ENCODE data around the gene SHTN1.

SHTN1 gene

DNA sequence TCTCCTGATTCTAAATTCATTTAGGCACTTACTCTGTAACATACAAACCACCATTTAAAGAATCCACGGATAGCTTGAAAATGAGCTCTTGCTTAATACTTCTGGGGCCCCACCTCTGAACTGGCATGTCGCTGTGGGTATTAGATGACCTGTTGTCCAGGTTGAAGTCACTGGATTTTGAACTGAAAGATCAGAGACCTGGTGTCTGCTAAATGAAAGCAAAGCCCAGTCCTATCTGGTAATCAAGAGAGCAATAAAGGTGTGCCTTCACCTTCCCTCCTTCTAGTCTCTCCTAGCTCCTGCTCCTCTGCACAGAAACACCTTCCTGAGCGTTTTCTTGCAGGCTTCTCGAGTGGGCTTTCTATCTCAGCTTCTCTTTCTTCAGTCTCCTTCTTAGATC is 151.3 kb downstream of the SHTN1 start:
- Histone ChIP-seq H3K36me3 (ENCODE audit: insufficient read depth, low read length) (no peaks in the 10 kb centered on the region), H3K4me3 (no peak overlapping the region), H3K9ac (ENCODE audit: insufficient read length) (no peak overlapping the region), H3K9me3 (ENCODE audit: low read depth, low read length) (no peaks in the 10 kb centered on the region), H3K27ac (no peak overlapping the region)
- no peak for TF ChIP-seq EZH2 (IDR thresholded peaks at IDR 0.05)
- TF ChIP-seq POLR2AphosphoS5 (IDR thresholded peaks at IDR 0.05; ENCODE audit: borderline replicate concordance, low read depth, low read length), result no peak
- TF ChIP-seq FOXP2 (optimal IDR thresholded peaks at IDR 0.05; ENCODE audit: control extremely low read depth, extremely low read length, insufficient read depth), result no peak
- no peak for DNase-seq (ENCODE audit: low read depth, low spot score)

DNA sequence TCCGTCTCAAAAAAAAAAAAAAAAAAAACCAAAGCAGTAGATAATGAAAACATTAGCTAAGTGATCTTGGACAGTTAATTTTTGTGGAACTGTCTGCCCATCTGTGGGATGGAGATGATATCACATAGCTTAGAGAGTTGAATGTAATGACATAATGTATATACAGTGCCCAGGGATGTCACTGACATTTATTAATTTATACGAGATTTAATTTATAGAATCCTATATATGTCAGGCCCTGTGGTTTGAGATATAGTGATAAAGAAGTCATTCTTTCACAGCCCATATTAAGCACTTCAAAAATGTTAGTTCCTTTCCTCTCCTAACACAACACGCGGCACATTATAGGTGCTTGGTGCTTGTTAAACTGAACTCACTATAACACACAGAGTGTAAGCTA is 151.7 kb downstream of the SHTN1 start:
- DNase-seq (ENCODE audit: low read depth, low spot score), result no peak
- Histone ChIP-seq H3K27ac (no peak overlapping the region), H3K36me3 (ENCODE audit: insufficient read depth, low read length) (no peaks in the 10 kb centered on the region), H3K4me3 (no peak overlapping the region), H3K9ac (ENCODE audit: insufficient read length) (no peak overlapping the region), H3K9me3 (ENCODE audit: low read depth, low read length) (no peaks in the 10 kb centered on the region)
- no peak for TF ChIP-seq FOXP2 (optimal IDR thresholded peaks at IDR 0.05; ENCODE audit: control extremely low read depth, extremely low read length, insufficient read depth)
- no peak for TF ChIP-seq EZH2 (IDR thresholded peaks at IDR 0.05)
- TF ChIP-seq POLR2AphosphoS5 (IDR thresholded peaks at IDR 0.05; ENCODE audit: borderline replicate concordance, low read depth, low read length), result no peak

DNA sequence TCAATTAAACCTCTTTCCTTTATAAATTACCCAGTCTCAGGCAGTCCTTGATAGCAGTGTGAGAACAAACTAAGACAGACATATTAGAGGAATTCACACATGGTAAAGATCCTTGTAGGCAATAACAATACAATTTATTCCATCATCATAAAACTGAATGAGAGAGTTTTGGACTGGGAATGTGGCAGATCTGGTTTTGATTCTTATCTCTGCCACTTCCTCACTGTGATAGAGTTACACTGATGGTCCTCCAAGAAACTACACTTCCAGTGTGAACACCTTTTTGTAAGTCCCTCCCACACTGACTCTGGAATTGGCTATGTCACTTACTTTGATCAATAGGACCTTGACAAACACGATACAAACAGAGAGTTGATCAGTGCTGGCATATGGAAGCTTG is 152.7 kb downstream of the SHTN1 start:
- no peak for TF ChIP-seq POLR2AphosphoS5 (IDR thresholded peaks at IDR 0.05; ENCODE audit: borderline replicate concordance, low read depth, low read length)
- TF ChIP-seq EZH2 (IDR thresholded peaks at IDR 0.05), result no peak
- H3K27ac ChIP-seq, result no peak overlapping the region

DNA sequence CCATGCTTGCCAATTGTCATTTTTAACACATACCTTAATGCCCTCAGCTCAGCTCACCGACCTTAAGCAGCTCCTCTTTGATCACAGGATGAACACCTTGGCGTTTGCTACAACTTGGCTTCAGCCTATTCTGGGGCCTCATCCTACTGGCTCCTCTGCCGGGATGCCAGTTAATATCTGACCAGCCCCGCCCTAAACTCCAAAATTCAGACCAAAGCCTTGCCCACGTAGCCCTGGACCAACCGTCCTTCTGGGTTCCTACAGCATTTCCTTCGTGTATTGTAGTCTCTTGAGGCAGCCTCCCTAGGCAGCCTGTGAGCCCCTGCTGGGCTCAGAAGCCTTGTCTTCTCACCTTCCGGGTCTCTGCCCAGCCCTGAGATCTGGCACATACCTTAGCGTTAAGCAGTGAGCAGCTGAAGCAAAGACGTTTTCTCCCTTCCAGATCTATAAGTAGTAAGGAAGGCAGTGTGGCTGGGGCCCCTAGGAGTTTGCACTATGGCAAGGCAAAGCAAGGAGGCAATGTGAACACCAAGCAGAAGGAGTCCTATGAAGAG is 154.9 kb downstream of the SHTN1 start:
- Histone ChIP-seq H3K9me3 (ENCODE audit: low read depth, low read length) (no peaks in the 10 kb centered on the region), H3K9ac (ENCODE audit: insufficient read length) (peak overlapping the region; percentile 47), H3K36me3 (ENCODE audit: insufficient read depth, low read length) (no peaks in the 10 kb centered on the region), H3K27ac (no peak overlapping the region), H3K4me3 (peak overlapping the region; percentile 81)
- TF ChIP-seq POLR2AphosphoS5 (IDR thresholded peaks at IDR 0.05; ENCODE audit: borderline replicate concordance, low read depth, low read length) (no peak), EZH2 (IDR thresholded peaks at IDR 0.05) (no peak), FOXP2 (optimal IDR thresholded peaks at IDR 0.05; ENCODE audit: control extremely low read depth, extremely low read length, insufficient read depth) (no peak)
- no peak for DNase-seq (ENCODE audit: low read depth, low spot score)

More for the DNA sequence above, 152.7 kb downstream of the SHTN1 start:
- Histone ChIP-seq H3K4me3 (no peak overlapping the region), H3K9ac (ENCODE audit: insufficient read length) (no peak overlapping the region), H3K36me3 (ENCODE audit: insufficient read depth, low read length) (no peaks in the 10 kb centered on the region), H3K9me3 (ENCODE audit: low read depth, low read length) (no peaks in the 10 kb centered on the region)
- DNase-seq (ENCODE audit: low read depth, low spot score), result no peak

DNA sequence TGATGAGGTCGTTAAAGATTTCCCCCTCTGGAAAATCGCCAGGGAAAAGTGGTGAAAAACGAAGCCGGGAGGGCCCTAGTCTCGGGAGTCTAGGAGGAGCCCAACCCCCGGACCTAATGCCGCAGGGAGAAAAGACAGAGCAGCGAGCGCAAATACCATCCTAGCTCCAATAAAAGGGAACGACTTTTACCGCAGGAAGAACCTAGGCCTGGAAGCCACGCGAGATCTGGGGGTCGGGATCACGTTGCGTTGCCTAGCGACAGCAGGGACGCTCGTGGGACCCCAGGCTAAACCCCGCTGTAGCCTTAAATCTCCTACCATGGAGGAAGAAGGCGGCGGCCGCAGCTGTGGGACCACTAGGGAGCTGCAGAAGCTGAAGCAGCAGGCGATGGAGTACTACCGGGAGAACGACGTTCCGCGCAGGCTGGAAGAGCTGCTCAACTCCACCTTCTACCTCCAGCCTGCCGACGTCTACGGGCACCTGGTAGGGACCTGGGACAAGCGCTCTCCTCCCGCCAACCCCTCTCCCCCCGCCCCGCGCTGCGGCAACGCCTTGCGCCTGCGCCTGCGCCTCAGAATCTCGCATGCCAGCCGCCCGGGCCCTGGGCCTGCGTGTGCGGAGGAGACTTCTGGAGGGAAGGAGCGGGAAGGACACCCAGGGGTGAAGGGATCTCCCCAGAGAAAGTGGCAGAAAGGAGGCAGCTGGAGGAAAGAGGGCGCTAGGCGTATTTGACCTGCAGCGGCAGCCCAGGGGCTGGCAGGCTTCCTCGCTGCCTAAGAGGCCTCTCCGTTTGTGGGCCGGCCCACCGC is 155.5 kb downstream of the SHTN1 start, which contains the start of gene ENO4:
Gene ENO4, plus strand, starts transcription at position 252 of the 810 bp plus-strand sequence. Its CDS starts 68 bp downstream, at position 320.
- TF ChIP-seq FOXP2 (optimal IDR thresholded peaks at IDR 0.05; ENCODE audit: control extremely low read depth, extremely low read length, insufficient read depth) (peak; percentile 15), POLR2AphosphoS5 (IDR thresholded peaks at IDR 0.05; ENCODE audit: borderline replicate concordance, low read depth, low read length) (peak; percentile 74), EZH2 (IDR thresholded peaks at IDR 0.05) (no peak)
- peak within 1 kb of the TSS; percentile 81 for H3K4me3 ChIP-seq
- peak within 1 kb of the TSS; percentile 78 for H3K9ac ChIP-seq (ENCODE audit: insufficient read length)
- peak; percentile 61 for DNase-seq (ENCODE audit: low read depth, low spot score)
- no peaks in the 10 kb centered on the region for H3K9me3 ChIP-seq (ENCODE audit: low read depth, low read length)
- no peak within 1 kb of the TSS; the same call in 1 of the 2 replicates for H3K27ac ChIP-seq
- H3K36me3 ChIP-seq (ENCODE audit: insufficient read depth, low read length), result no peaks in the 10 kb centered on the region

DNA sequence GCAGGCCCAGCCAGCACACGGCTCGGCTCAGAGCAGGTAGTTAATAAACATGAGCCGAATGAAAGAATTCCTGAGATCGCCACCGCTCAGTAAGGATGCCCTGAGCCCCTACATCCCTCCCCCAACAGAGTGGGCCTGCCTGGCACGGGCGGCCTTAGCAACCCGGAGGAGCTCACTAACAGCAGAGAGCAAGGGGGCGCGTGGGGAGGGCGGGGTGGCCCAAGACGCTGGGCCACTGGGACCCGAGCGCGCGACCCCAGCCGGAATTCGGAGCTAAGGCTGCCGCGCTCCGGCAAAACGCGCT is 156.1 kb downstream of the SHTN1 start:
- peak overlapping the region; percentile 78 for H3K9ac ChIP-seq (ENCODE audit: insufficient read length)
- H3K9me3 ChIP-seq (ENCODE audit: low read depth, low read length), result no peaks in the 10 kb centered on the region
- H3K4me3 ChIP-seq, result peak overlapping the region; percentile 81
- no peak for TF ChIP-seq POLR2AphosphoS5 (IDR thresholded peaks at IDR 0.05; ENCODE audit: borderline replicate concordance, low read depth, low read length)
- TF ChIP-seq EZH2 (IDR thresholded peaks at IDR 0.05), result no peak
- no peak for TF ChIP-seq FOXP2 (optimal IDR thresholded peaks at IDR 0.05; ENCODE audit: control extremely low read depth, extremely low read length, insufficient read depth)
- H3K27ac ChIP-seq, result no peak overlapping the region; the same call in 1 of the 2 replicates
- no peaks in the 10 kb centered on the region for H3K36me3 ChIP-seq (ENCODE audit: insufficient read depth, low read length)
- DNase-seq (ENCODE audit: low read depth, low spot score), result no peak

DNA sequence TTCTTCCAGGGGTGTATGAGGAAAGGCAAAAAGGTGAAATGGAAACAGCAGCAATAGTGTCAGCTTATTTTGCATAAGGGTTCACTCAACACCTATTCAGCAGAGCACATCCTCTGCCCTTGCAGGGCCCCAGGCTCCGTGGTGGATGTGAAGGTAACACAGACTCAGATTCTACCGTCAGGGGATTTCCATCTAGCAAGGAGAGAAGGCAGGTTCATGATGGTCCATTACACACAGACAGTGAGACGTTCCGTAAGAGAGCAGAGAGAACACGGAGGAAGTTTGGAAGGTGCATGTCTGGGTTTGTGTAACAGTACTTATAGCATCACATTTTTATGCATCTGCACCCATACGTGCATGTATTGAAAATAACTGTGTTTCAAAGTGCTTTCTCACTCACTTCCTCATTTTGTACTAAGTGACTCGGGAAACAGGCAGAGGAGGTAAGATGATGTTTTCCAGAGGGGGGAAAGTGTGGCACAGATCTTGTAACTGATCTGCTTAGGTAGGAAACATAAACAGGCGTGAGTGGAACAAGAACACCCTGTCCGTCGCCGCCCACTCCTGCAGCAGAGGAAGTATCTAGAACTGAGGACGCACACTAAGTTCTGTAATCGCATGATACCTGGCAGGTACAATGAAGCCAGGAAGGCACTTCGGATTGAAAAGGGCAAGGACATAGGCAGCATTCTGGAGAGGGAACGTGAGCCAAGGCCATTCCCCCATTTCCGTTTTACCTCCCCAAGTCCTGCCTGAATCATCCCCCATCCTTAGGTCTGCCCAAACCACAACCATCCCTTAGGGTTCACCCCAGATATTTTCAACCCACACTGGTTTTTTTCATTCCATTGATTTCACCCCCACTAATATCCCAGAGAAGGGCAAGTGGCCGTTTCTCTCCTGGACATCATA is 156.7 kb downstream of the SHTN1 start:
- no peak overlapping the region for H3K27ac ChIP-seq
- H3K9ac ChIP-seq (ENCODE audit: insufficient read length), result peak overlapping the region; percentile 78
- TF ChIP-seq EZH2 (IDR thresholded peaks at IDR 0.05) (no peak), FOXP2 (optimal IDR thresholded peaks at IDR 0.05; ENCODE audit: control extremely low read depth, extremely low read length, insufficient read depth) (no peak), POLR2AphosphoS5 (IDR thresholded peaks at IDR 0.05; ENCODE audit: borderline replicate concordance, low read depth, low read length) (no peak)
- no peaks in the 10 kb centered on the region for H3K36me3 ChIP-seq (ENCODE audit: insufficient read depth, low read length)
- DNase-seq (ENCODE audit: low read depth, low spot score), result no peak
- peak overlapping the region; percentile 81 for H3K4me3 ChIP-seq
- H3K9me3 ChIP-seq (ENCODE audit: low read depth, low read length), result no peaks in the 10 kb centered on the region

DNA sequence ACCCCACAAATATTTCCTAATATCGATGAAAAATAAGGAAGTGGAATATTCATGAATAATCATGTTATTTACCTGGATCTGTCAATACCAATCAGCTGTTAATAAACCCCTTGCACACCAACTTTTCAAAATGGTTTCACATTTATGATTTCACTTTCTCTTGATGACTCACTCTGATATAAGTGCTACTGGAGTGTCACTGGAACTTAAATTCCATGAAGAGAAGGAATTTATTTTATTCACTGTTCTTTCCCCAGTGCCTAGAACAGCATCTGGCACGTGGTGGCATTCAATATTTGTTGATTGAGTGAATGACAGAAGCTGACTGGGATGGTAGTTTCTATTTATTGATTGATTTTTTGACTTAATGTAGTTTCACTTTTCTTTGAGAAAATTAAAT is 159.2 kb downstream of the SHTN1 start:
- no peaks in the 10 kb centered on the region for H3K9me3 ChIP-seq (ENCODE audit: low read depth, low read length)
- TF ChIP-seq FOXP2 (optimal IDR thresholded peaks at IDR 0.05; ENCODE audit: control extremely low read depth, extremely low read length, insufficient read depth) (no peak), EZH2 (IDR thresholded peaks at IDR 0.05) (no peak), POLR2AphosphoS5 (IDR thresholded peaks at IDR 0.05; ENCODE audit: borderline replicate concordance, low read depth, low read length) (no peak)
- H3K27ac ChIP-seq, result no peak overlapping the region
- no peak overlapping the region for H3K9ac ChIP-seq (ENCODE audit: insufficient read length)
- peak overlapping the region; percentile 47 for H3K4me3 ChIP-seq
- DNase-seq (ENCODE audit: low read depth, low spot score), result no peak
- H3K36me3 ChIP-seq (ENCODE audit: insufficient read depth, low read length), result no peaks in the 10 kb centered on the region

All from SK-N-MC (cell line).